ENCODE results near the gene ATG2A. TPM values are rescaled to one million over a fixed set of nuclear protein-coding genes. Genes with fewer than 3 reads are reported as not detected.
"Not testable (repeated sequence)": the region's sequence is repeated elsewhere in the genome, so short reads cannot be mapped to it uniquely, and the experiment has no call there.

ATG2A gene
- total RNA-seq, 1 donor, result 25.7 TPM

GRCh38 chr11:64848214-64848825 is 68.7 kb downstream of the ATG2A start:
- H3K4me2 ChIP-seq (ENCODE audit: insufficient read depth, low read length), result no peak overlapping the region
- H2AFZ ChIP-seq (ENCODE audit: low read length), result no peak overlapping the region
- H3K79me2 ChIP-seq (ENCODE audit: insufficient read depth, low read length), result peaks cover 8% of the 10 kb centered on the region
- TF ChIP-seq CTCF (IDR thresholded peaks at IDR 0.05; ENCODE audit: extremely low read depth, low read depth, low read length), result no peak
- DNase-seq (ENCODE audit: insufficient read length, low spot score, missing footprints), result no peak
- H3K36me3 ChIP-seq (ENCODE audit: insufficient read depth, low read length), result peaks cover 6% of the 10 kb centered on the region
- H3K27ac ChIP-seq (ENCODE audit: low read depth, low read length), result no peak overlapping the region
- H3K9me3 ChIP-seq (ENCODE audit: low read depth, low read length), result no peaks in the 10 kb centered on the region
- peaks cover 2% of the 10 kb centered on the region for H4K20me1 ChIP-seq (ENCODE audit: insufficient read depth, low read length)
- no peaks in the 10 kb centered on the region for H3K27me3 ChIP-seq (ENCODE audit: insufficient read depth, low read length)
- no peak overlapping the region for H3K4me3 ChIP-seq (ENCODE audit: insufficient read depth, low read length)
- H3K4me1 ChIP-seq (ENCODE audit: insufficient read depth, low read length), result peaks cover 12% of the 10 kb centered on the region

- no peaks in the 10 kb centered on the region for H3K27me3 ChIP-seq (ENCODE audit: insufficient read depth, low read length)
- peak; percentile 90 for TF ChIP-seq CTCF (IDR thresholded peaks at IDR 0.05; ENCODE audit: extremely low read depth, low read depth, low read length)
- no peak overlapping the region for H2AFZ ChIP-seq (ENCODE audit: low read length)
- no peaks in the 10 kb centered on the region for H3K79me2 ChIP-seq (ENCODE audit: insufficient read depth, low read length)
- peaks cover 2% of the 10 kb centered on the region for H4K20me1 ChIP-seq (ENCODE audit: insufficient read depth, low read length)
- peaks cover 12% of the 10 kb centered on the region for H3K4me1 ChIP-seq (ENCODE audit: insufficient read depth, low read length)
- H3K4me3 ChIP-seq (ENCODE audit: insufficient read depth, low read length), result no peak overlapping the region
- no peaks in the 10 kb centered on the region for H3K36me3 ChIP-seq (ENCODE audit: insufficient read depth, low read length)
- H3K27ac ChIP-seq (ENCODE audit: low read depth, low read length), result no peak overlapping the region
- no peak overlapping the region for H3K4me2 ChIP-seq (ENCODE audit: insufficient read depth, low read length)
- peak; percentile 100 for DNase-seq (ENCODE audit: insufficient read length, low spot score, missing footprints)
- H3K9me3 ChIP-seq (ENCODE audit: low read depth, low read length), result no peaks in the 10 kb centered on the region
Observed at GRCh38 chr11:64846998-64847666, 69.9 kb downstream of the ATG2A start.

- H3K4me3 ChIP-seq (ENCODE audit: insufficient read depth, low read length); H3K36me3 ChIP-seq (ENCODE audit: insufficient read depth, low read length); H3K27me3 ChIP-seq (ENCODE audit: insufficient read depth, low read length); H3K27ac ChIP-seq (ENCODE audit: low read depth, low read length); H3K79me2 ChIP-seq (ENCODE audit: insufficient read depth, low read length); H2AFZ ChIP-seq (ENCODE audit: low read length); H3K4me2 ChIP-seq (ENCODE audit: insufficient read depth, low read length); H4K20me1 ChIP-seq (ENCODE audit: insufficient read depth, low read length); H3K9me3 ChIP-seq (ENCODE audit: low read depth, low read length); H3K4me1 ChIP-seq (ENCODE audit: insufficient read depth, low read length); DNase-seq (ENCODE audit: insufficient read length, low spot score, missing footprints): not testable (repeated sequence)
Observed at GRCh38 chr11:64845776-64846129, 71.3 kb downstream of the ATG2A start.

- peaks cover 5% of the 10 kb centered on the region for H3K4me1 ChIP-seq (ENCODE audit: insufficient read depth, low read length)
- H3K27ac ChIP-seq (ENCODE audit: low read depth, low read length), result no peak overlapping the region
Observed at GRCh38 chr11:64845129-64845775, 71.8 kb downstream of the ATG2A start.

More at GRCh38 chr11:64845129-64845775, 71.8 kb downstream of the ATG2A start:
- peaks cover 2% of the 10 kb centered on the region for H4K20me1 ChIP-seq (ENCODE audit: insufficient read depth, low read length)
- no peaks in the 10 kb centered on the region for H3K79me2 ChIP-seq (ENCODE audit: insufficient read depth, low read length)
- no peaks in the 10 kb centered on the region for H3K27me3 ChIP-seq (ENCODE audit: insufficient read depth, low read length)
- no peak overlapping the region for H3K4me3 ChIP-seq (ENCODE audit: insufficient read depth, low read length)
- DNase-seq (ENCODE audit: insufficient read length, low spot score, missing footprints), result peak; percentile 86
- H3K4me2 ChIP-seq (ENCODE audit: insufficient read depth, low read length), result peak overlapping the region; percentile 28
- H2AFZ ChIP-seq (ENCODE audit: low read length), result no peak overlapping the region
- no peaks in the 10 kb centered on the region for H3K9me3 ChIP-seq (ENCODE audit: low read depth, low read length)
- TF ChIP-seq CTCF (IDR thresholded peaks at IDR 0.05; ENCODE audit: extremely low read depth, low read depth, low read length), result no peak
- no peaks in the 10 kb centered on the region for H3K36me3 ChIP-seq (ENCODE audit: insufficient read depth, low read length)

Small RNA genes within 50 kb of the gene (small RNA-seq; reads per million reads assigned to genes)
- gene MIR6749, result not detected
- gene MIR6750, result not detected

Other genes starting within 250 kb of the ATG2A start
- 62.5 and 90.1 TPM in 2 replicates for gene NRXN2, start 194.0 kb downstream of the ATG2A start, total RNA-seq
- gene RASGRP2, start 173.1 kb downstream of the ATG2A start, total RNA-seq, result 0.29 TPM in 1 of 2 replicates, not detected in the other
- 0.29 and 0.36 TPM in 2 replicates for gene PYGM, start 157.2 kb downstream of the ATG2A start, total RNA-seq
- gene SF1, start 138.7 kb downstream of the ATG2A start, total RNA-seq, result 114 and 130 TPM in 2 replicates
- gene MAP4K2, start 114.0 kb downstream of the ATG2A start, total RNA-seq, result 6.2 and 9.8 TPM in 2 replicates
- gene MEN1, start 106.7 kb downstream of the ATG2A start, total RNA-seq, result 12.3 and 13.3 TPM in 2 replicates
- gene CDC42BPG, start 72.6 kb downstream of the ATG2A start, total RNA-seq, result under 0.01 and 0.29 TPM in 2 replicates
- gene EHD1, start 38.6 kb downstream of the ATG2A start, total RNA-seq, result 51.3 and 51.4 TPM in 2 replicates
- 6.2 and 6.8 TPM in 2 replicates for gene PPP2R5B, start 7.5 kb upstream of the ATG2A start, total RNA-seq
- gene GPHA2, start 18.7 kb upstream of the ATG2A start, total RNA-seq, result not detected in 2 replicates
- not detected in 2 replicates for gene MAJIN, start 54.9 kb upstream of the ATG2A start, total RNA-seq
- 0.29 and 1.4 TPM in 2 replicates for gene BATF2, start 79.8 kb upstream of the ATG2A start, total RNA-seq
- 66.3 and 78.5 TPM in 2 replicates for gene ARL2, start 97.0 kb upstream of the ATG2A start, total RNA-seq
- gene SNX15, start 110.2 kb upstream of the ATG2A start, total RNA-seq, result 12.3 and 13.0 TPM in 2 replicates
- 7.6 and 9.7 TPM in 2 replicates for gene SAC3D1, start 124.0 kb upstream of the ATG2A start, total RNA-seq
- gene NAALADL1, start 141.3 kb upstream of the ATG2A start, total RNA-seq, result 15.6 and 17.7 TPM in 2 replicates
- gene CDCA5, start 166.8 kb upstream of the ATG2A start, total RNA-seq, result 2.1 and 3.3 TPM in 2 replicates
- gene ZFPL1, start 167.0 kb upstream of the ATG2A start, total RNA-seq, result 38.6 and 39.4 TPM in 2 replicates
- 122 and 153 TPM in 2 replicates for gene VPS51, start 179.0 kb upstream of the ATG2A start, total RNA-seq
- gene TM7SF2, start 194.7 kb upstream of the ATG2A start, total RNA-seq, result 8.8 and 10.1 TPM in 2 replicates
- 12.3 and 12.4 TPM in 2 replicates for gene ZNHIT2, start 200.5 kb upstream of the ATG2A start, total RNA-seq
- 94.3 and 118 TPM in 2 replicates for gene FAU, start 204.9 kb upstream of the ATG2A start, total RNA-seq
- gene MRPL49, start 205.1 kb upstream of the ATG2A start, total RNA-seq, result 37.4 and 41.6 TPM in 2 replicates
- 10.3 and 11.9 TPM in 2 replicates for gene SYVN1, start 217.3 kb upstream of the ATG2A start, total RNA-seq